ENCODE measurements around the gene CMIP.

CMIP gene

GRCh38 chr16:81664153-81664552 lies 219.5 kb downstream of the CMIP start:
- no peak for DNase-seq (ENCODE audit: low spot score)

- no peak for DNase-seq (ENCODE audit: low spot score)
Observed at GRCh38 chr16:81665588-81665987, 221.0 kb downstream of the CMIP start.

DNA sequence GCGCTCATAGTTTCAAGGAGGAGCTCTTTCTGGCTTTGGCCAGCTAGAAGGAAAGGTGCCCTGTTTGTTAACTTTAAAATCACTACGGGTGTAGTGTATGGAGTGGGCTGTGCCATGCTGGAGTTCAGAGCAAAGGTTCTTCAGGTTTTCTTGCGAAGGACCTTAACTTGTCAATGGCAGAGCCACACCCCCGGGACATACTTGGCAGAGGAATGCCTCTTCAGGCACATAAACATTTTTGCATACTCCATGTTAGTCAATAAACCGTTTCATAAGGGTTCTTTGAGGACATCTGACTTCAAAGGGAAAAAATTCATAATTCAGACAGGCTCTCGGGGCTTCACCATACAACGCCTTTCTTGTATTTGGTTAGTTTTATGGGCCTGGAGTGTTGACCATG lies 221.5 kb downstream of the CMIP start:
- DNase-seq (ENCODE audit: low spot score), result no peak

GRCh38 chr16:81668243-81669097 lies 223.9 kb downstream of the CMIP start:
- no peak for DNase-seq (ENCODE audit: low spot score)

- DNase-seq (ENCODE audit: low spot score), result no peak
Observed at GRCh38 chr16:81669473-81670350, 225.1 kb downstream of the CMIP start.

- no peak for DNase-seq (ENCODE audit: low spot score)
Observed at GRCh38 chr16:81671738-81672597, 227.4 kb downstream of the CMIP start.

DNA sequence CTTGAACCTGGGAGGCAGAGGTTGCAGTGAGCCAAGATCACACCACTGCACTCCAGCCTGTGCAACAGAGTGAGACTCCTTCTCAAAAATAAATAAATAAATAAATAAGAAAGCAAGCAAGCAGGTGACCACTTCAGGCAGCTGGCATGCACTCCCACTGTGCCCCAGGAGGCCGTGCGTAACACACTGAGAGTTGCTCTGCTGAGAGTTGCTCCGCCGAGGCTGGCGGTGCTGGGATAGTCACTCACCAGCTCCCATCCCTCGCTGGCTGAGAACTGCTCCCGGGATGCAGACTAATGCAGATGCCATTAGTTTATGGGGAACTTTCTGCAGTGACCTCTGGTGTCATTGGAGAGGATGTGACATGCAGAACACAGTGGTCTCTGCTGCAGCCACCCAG lies 228.8 kb downstream of the CMIP start:
- DNase-seq (ENCODE audit: low spot score), result no peak

- DNase-seq (ENCODE audit: low spot score), result no peak
Observed at GRCh38 chr16:81675662-81676061, 231.1 kb downstream of the CMIP start.

DNA sequence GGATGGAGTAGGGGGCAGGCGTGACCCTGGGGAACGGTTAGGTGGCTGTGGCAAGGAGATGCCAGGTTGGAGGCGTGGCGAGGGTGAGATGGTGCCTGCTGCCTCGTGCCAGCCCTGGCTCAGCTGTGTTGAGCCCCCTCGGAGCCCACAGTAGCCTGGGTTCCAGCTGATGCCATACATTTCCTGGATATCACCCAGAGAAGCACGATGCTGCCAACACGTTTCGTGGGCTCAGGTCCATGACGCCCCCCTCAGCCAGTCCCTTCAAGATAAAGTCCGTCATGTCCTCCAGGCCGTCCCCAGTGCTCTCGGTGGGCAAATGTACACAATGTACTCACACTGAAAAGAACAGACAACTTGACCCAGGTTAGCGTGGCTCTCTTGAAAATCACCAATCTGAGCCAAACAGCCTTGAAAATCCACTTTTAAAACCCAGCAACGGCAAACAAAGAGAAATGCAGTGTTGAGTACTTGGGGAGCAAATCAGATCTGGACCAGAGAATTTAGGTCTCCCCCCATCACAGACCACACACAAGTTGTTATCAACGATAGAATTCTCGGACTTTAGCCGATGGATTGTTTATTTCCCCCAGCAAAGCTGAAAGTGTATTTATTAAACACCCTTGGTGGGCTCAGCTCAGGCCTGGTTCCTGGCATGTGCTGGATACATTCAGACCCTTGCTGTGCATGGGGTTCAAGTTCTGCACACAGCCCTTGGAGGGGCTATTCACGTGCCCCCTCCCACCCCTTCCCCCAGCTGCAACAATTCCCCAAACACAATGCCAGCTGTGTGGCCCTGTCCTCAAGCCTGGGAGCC lies 231.7 kb downstream of the CMIP start:
- DNase-seq (ENCODE audit: low spot score), result no peak

- DNase-seq (ENCODE audit: low spot score), result no peak
Observed at GRCh38 chr16:81676883-81677737, 232.5 kb downstream of the CMIP start.

GRCh38 chr16:81678326-81679095 lies 233.9 kb downstream of the CMIP start:
- DNase-seq (ENCODE audit: low spot score), result no peak

GRCh38 chr16:81679721-81680430 lies 235.3 kb downstream of the CMIP start:
- no peak for DNase-seq (ENCODE audit: low spot score)

- no peak for DNase-seq (ENCODE audit: low spot score)
Observed at GRCh38 chr16:81680444-81681275, 236.1 kb downstream of the CMIP start.

DNA sequence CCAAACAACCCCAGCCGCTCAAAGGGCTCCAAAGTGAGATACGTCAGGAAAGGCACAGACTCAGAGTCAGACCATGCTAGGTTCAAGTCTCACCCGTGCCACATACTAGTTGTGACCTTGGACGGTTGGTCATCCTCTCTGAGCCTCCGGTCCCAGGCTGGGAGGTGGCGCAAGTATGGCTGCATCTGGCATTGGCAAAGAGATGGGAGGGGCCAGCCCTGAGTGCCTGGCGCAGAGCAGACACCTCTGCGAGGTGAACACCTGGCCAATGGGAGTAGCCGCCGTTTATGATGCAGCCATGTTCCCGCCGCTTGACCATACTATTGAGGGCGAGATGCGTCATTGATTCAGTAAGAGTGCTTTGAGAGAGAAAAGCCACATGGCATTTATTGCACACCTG lies 236.7 kb downstream of the CMIP start:
- DNase-seq (ENCODE audit: low spot score), result no peak

DNA sequence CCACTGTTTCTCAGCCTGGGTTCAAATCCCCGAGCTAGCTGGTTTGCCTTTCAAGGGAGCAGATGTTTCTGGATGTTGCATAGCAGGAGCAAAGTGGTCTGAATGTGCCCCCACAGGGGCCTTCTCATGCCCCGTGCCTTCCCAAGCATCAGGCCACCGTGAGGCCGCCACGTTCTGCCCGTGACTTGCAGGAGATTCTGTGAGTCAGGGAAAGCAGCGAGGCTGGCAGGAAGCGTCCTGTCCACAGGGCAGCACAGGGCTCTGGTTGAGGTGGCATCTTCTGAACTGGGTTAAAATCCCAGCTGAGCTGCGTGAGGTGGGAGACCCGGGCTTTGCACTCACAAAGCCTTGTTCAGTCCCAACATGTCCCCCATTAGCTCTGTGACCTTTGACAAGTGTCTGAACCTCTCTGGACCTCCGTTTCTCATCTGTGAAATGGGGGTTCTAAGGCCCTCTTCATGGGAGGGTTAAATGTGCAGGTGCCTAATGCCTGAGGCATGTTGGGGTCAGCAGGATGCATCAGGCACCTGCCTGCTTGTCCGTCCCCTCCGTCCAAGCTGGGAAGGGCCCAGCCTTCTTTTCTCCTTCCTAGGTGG lies 239.7 kb downstream of the CMIP start:
- no peak for DNase-seq (ENCODE audit: low spot score)

DNA sequence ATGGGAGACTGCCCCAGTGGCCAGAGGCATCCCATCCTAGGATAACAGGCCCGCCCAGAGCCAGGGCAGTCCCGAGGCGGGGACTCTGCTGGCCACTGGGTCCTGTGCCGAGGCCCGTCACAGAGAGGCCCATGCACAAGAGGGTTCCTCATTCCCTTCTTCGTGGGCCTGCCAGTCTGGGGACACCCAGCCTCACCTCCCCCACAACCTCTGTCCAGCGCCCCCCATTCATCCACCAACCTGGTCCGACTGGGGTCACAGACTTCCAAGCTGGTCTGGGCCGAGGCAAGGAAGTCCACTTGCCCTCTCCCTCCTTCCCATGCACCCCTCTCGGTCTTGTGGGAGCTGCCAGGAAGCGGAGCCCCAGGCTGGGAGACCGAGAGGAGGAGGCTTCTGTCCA lies 240.3 kb downstream of the CMIP start:
- no peak for DNase-seq (ENCODE audit: low spot score)

DNA sequence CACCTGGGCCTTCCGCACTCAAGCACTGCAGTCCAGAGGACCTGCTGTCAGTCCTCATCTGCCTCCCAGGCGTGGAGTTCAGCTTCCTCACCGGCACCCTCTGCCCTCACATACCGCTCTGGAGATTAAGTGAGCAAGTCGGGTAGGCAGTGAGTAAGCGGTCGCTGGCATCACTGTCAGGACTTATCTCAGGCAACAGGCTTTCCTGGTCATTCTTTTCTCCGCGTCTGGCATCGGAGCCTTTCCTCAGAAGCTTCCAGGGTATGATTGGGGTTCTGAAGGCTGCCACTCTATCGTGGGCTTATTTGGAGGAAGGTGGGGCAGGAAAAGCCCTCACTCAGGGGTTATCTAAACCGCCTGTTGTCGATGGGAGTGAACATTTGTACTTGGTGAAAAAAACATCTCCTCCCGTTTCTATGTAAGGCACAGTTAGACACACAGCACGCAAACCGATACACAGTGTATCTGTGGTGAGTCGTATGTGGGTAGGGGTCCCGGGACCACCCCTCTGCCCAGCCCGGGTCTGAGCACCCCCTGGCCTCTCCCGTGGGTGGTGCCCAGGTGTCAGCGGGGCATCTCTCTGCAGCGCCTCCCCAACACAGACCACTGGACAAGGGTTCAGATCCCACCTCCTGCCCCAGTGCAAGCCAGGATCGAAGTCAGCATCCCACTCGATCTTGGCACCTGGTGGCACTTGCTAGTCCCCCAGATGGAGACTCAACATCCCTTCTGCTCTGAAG lies 242.0 kb downstream of the CMIP start:
- DNase-seq (ENCODE audit: low spot score), result no peak
